Upper lobe of right lung (tissue), 1 donor: ENCODE data around the gene USP20. TPM values are rescaled to one million over a fixed set of nuclear protein-coding genes. Genes with fewer than 3 reads are reported as not detected.
"Not testable (repeated sequence)": the region's sequence is repeated elsewhere in the genome, so short reads cannot be mapped to it uniquely, and the experiment has no call there.

Experiments used
- ATAC-seq: fragments of 200-7000 bp; cut with Tn5 transposase; one replicate; pipeline ENCODE4 v1.9.1; 2020; ENCODE audit warnings: mild to moderate bottlenecking, moderate library complexity
- DNase-seq: peaks from one replicate; pipeline ENCODE4 v3.0.0-alpha.2; 2020
- H3K27ac ChIP-seq: fragments of 200-600 bp; one replicate; pipeline ENCODE4 v1.8.0; 2022
- H3K27me3 ChIP-seq: fragments of 200-600 bp; one replicate; pipeline ENCODE4 v1.8.0; 2022; ENCODE audit warnings: mild to moderate bottlenecking
- H3K36me3 ChIP-seq: fragments of 200-600 bp; one replicate; pipeline ENCODE4 v1.8.0; 2022
- H3K4me1 ChIP-seq: fragments of 200-600 bp; one replicate; pipeline ENCODE4 v1.8.0; 2022
- H3K4me3 ChIP-seq: fragments of 200-600 bp; one replicate; pipeline ENCODE4 v1.8.0; 2022; ENCODE audit warnings: mild to moderate bottlenecking
- H3K9me3 ChIP-seq: fragments of 200-600 bp; one replicate; pipeline ENCODE4 v1.8.0; 2022
- CTCF ChIP-seq: fragments of 200-600 bp; IDR thresholded peaks from one replicate; pipeline ENCODE4 v1.8.0; 2022; ENCODE audit warnings: antibody characterized with exemption
- intact Hi-C: fragments of 100-400 bp; cut with DNase I; formaldehyde crosslinking; loops from one replicate; pipeline ENCODE4 v1.11.0; 2022
- long read RNA-seq: library from polyadenylated mRNA; unstranded; transcript quantifications from one replicate; pipeline ENCODE4 v2.0.0, GENCODE V29; 2021
- total RNA-seq: library from RNA; stranded (reverse); fragmentation: NEBNext Ultra II Directional; extraction: Animal tissue kit (Norgen Biotek cat#: 25700); gene quantifications from one replicate; pipeline ENCODE4 v1.2.1, GENCODE V29; 2021
- donor health status: DM: no; HTN: yes; CAD: no; lungs with severe emphysema.

USP20 gene
- total RNA-seq = 21.4 TPM
- long read RNA-seq, full-length matches to known transcripts = 15 of 70 reads
- long read RNA-seq, partial matches to known transcripts = 27 of 70 reads
- long read RNA-seq, other reads (novel, unspliced or antisense) = 28 of 70 reads

DNA sequence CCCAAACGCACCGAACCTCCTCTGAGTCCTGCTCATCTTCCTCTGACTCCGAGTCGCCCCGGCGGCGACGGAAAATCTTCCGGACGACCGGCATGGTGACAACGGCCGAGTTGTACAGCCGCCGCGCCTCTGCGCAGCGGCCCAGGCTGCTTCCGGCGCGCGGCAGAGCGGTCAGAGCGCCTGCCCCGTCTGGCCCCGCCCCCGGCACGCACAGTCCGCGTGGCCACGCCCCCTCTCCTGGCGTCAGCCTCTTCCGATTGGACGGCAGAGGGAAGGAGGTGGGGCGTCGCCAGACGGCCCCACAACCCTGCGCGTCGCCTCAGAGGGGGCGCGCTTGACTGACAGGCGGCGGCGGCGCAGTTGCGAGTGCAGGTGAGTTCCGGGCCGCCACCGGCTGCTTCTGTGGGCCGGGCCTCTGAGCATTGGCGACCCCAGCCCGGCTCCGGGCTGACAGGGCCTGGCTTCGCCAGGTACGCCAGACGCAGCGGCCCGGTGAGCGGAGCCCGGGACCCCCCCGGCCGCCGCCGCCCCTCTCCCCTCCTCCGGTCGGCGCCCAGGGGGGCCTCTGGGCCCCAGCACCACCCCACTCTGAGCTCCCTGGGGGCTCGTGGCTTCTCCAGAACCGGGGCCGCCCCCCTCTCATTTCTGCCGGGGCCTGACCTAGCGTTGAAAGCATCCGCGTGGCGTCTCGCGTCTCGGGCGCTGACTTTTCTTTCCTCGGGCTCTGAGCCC, at the start of gene USP20, which contains the start of gene C9orf78:
TSS of gene USP20 (plus strand) at position 331 of the 732 bp plus-strand sequence. CDS start 17,098 bp downstream, outside the sequence.
TSS of gene C9orf78 (minus strand) at position 148 of the 732 bp plus-strand sequence. CDS start at position 94, 54 bp downstream.
- H3K4me1 ChIP-seq = peaks cover 20% of the 10 kb centered on the region
- H3K4me3 ChIP-seq = peak within 1 kb of the TSS; percentile 79
- TF ChIP-seq CTCF = no peak
- DNase-seq (peak; percentile 99), ATAC-seq (peak; percentile 100)
- intact Hi-C loops = no loop called here
- no peaks in the 10 kb centered on the region for H3K9me3 ChIP-seq
- peak within 1 kb of the TSS; percentile 90 for H3K27ac ChIP-seq
- no peaks in the 10 kb centered on the region for H3K27me3 ChIP-seq
- H3K36me3 ChIP-seq = peaks cover 30% of the 10 kb centered on the region

DNA sequence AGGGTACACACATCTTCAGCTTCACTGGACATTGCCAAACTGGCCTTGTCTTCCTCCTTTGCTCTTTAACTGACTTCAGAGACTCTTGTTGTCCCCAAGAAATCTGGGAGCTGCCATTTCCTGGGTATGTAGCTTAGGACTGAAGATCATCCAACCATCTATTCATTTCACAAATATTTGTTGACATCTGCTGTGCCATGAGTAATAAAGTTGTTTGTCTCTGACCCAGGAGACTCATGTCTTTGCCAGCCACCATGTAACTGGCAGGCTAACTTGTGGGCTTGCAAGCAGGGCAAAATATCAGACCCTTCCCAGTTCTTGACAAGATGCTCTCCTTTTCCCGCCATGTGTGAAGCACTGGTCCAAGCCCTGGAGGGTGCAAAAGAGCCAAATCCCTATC, 49.4 kb upstream of the USP20 start:
- no peak overlapping the region for H3K4me3 ChIP-seq
- H3K27me3 ChIP-seq = no peaks in the 10 kb centered on the region
- intact Hi-C loops = loop anchor here (5.0 kb wide), 1 partner anchor 49 kb away; no protein-coding TSS in a partner anchor
- no peaks in the 10 kb centered on the region for H3K4me1 ChIP-seq
- DNase-seq = no peak
- no peak for TF ChIP-seq CTCF
- no peak overlapping the region for H3K27ac ChIP-seq
- no peaks in the 10 kb centered on the region for H3K36me3 ChIP-seq
- H3K9me3 ChIP-seq = no peaks in the 10 kb centered on the region
- ATAC-seq = no peak

- no peaks in the 10 kb centered on the region for H3K27me3 ChIP-seq
- H3K4me3 ChIP-seq = no peak overlapping the region
- intact Hi-C loops = loop anchor here (5.0 kb wide), 1 partner anchor 49 kb away; no protein-coding TSS in a partner anchor
- DNase-seq (no peak), ATAC-seq (no peak)
- no peaks in the 10 kb centered on the region for H3K4me1 ChIP-seq
- no peaks in the 10 kb centered on the region for H3K9me3 ChIP-seq
- TF ChIP-seq CTCF = no peak
- no peaks in the 10 kb centered on the region for H3K36me3 ChIP-seq
- H3K27ac ChIP-seq = no peak overlapping the region
Measured at GRCh38 chr9:129786481-129786880, 48.8 kb upstream of the USP20 start.

GRCh38 chr9:129794549-129794948, 40.7 kb upstream of the USP20 start:
- no peaks in the 10 kb centered on the region for H3K36me3 ChIP-seq
- DNase-seq = no peak
- intact Hi-C loops = no loop called here
- H3K4me1 ChIP-seq = no peaks in the 10 kb centered on the region
- TF ChIP-seq CTCF = no peak
- H3K4me3 ChIP-seq = no peak overlapping the region
- no peaks in the 10 kb centered on the region for H3K9me3 ChIP-seq
- no peak for ATAC-seq
- no peaks in the 10 kb centered on the region for H3K27me3 ChIP-seq
- H3K27ac ChIP-seq = no peak overlapping the region

DNA sequence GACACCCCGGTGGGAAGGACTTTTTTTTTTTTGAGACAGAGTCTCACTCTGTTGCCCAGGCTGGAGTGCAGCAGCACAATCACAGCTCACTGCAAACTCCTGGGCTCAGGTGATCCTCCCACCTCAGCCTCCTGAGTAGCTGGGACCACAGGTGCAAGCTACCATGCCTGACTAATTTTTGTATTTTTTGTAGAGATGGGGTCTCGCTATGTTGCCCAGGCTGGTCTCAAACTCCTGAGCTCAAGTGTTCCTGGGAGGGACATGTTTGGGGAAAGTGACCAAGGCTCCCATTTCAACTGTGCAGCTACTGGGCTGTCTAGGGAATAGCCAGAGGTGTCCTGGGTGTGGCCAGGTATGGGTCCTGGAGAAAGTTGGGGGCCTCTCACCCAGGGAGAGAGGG, 39.2 kb upstream of the USP20 start:
- DNase-seq, ATAC-seq, H3K4me3 ChIP-seq, H3K27me3 ChIP-seq, H3K27ac ChIP-seq, intact Hi-C loops, H3K4me1 ChIP-seq, H3K36me3 ChIP-seq, H3K9me3 ChIP-seq: not testable (repeated sequence)

DNA sequence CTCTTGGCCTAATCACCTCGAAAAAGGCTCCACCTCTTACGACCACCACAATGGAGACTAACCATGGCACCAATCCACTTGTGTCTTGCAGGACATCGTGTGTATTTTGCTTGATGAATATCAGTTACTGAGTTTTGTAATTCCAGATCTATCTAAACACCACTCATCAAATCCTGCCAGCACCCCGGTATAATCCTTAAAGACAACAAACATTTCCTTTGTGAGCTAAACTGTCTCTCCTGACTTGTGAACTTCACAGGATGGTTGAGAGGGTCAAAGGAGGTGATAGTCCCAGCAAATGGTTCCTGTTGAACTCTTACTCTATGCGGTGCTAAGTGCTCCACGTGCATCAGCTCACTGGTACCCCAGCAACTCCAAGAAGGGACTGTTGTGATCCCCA, 36.3 kb upstream of the USP20 start:
- no peaks in the 10 kb centered on the region for H3K27me3 ChIP-seq
- ATAC-seq (no peak), DNase-seq (no peak)
- H3K36me3 ChIP-seq = no peaks in the 10 kb centered on the region
- H3K9me3 ChIP-seq = no peaks in the 10 kb centered on the region
- no peak for TF ChIP-seq CTCF
- H3K4me1 ChIP-seq = peaks cover 3% of the 10 kb centered on the region
- no peak overlapping the region for H3K4me3 ChIP-seq
- intact Hi-C loops = no loop called here
- H3K27ac ChIP-seq = no peak overlapping the region
